HCT116 (cell line): ENCODE results near the gene S100PBP. TPM values are rescaled to one million over a fixed set of nuclear protein-coding genes. Genes with fewer than 3 reads are reported as not detected.

Experiments used
- ATAC-seq: fragments of 200-7000 bp; cut with Tn5 transposase; 2 replicates; pipeline ENCODE4 v1.9.1; 2020; ENCODE audit warnings: mild to moderate bottlenecking, moderate library complexity
- BruUV-seq: library from RNA; stranded (reverse); fragments of 400-500 nt; replicated peaks from 2 replicates; lab custom pipeline; 2021; lab: Mats Ljungman, UMichigan
- CTCF ChIA-PET: fragments of 300-600 bp; sonication (Branson Sonifier 250); formaldehyde crosslinking; loops from one replicate; lab custom pipeline; 2021; ENCODE audit warnings: antibody characterized with exemption; lab: Charles Lee
- POLR2A ChIA-PET: fragments of 300-600, 350-600 bp; sonication (Branson Sonifier 250); formaldehyde crosslinking; loops from one replicate; lab custom pipeline; 2021; ENCODE audit warnings: antibody characterized with exemption; lab: Charles Lee
- RAD21 ChIA-PET, 2 experiments: fragments of 300-600 bp; sonication (Branson Sonifier 250); formaldehyde crosslinking; loops; one replicate each; lab custom pipeline; 2023; ENCODE audit warnings: low total read pairs in 2 of 2; ENCODE audit not compliant: uncharacterized antibody in 2 of 2, unreplicated experiment in 2 of 2, low non-redundant PET in 1 of 2; lab: Charles Lee
- DNase-seq: peaks from one replicate; pipeline ENCODE4 v3.0.0-alpha.2; 2010; ENCODE audit warnings: low read depth, low spot score
- H2AFZ ChIP-seq: fragments of 200-600 bp; shearing (Covaris generic), sonication (generic); 2 replicates; pipeline ENCODE4 v1.6.1; 2017; ENCODE audit warnings: low read depth, mixed run types, mixed read lengths, antibody characterized with exemption, low read length; ENCODE audit not compliant: poor library complexity, severe bottlenecking
- H3K27ac ChIP-seq: 2 replicates; pipeline ENCODE4 v1.5.1; 2012; ENCODE audit warnings: low read depth, low read length
- H3K27me3 ChIP-seq: fragments of 200-600 bp; sonication (generic); 2 replicates; pipeline ENCODE4 v1.6.1; 2016; ENCODE audit warnings: mixed run types, low read length, mixed read lengths; ENCODE audit not compliant: insufficient read depth
- H3K36me3 ChIP-seq, 2 experiments: fragments of 200-500 bp in 1 of 2; fragments of 200-600 bp in 1 of 2; sonication (Bioruptor generic) in 1 of 2; sonication (generic) in 1 of 2; 2 replicates each; pipeline versions ENCODE4 v1.5.1 to v1.6.1; 2014 to 2016; ENCODE audit warnings: low read length in 2 of 2, inconsistent platforms in 1 of 2, mixed read lengths in 1 of 2, mixed run types in 1 of 2; ENCODE audit not compliant: insufficient read depth in 2 of 2, control insufficient read depth in 1 of 2
- H3K4me1 ChIP-seq, 2 experiments: fragments of 200-600 bp in 1 of 2; sonication (generic) in 1 of 2; 2 replicates each; pipeline versions ENCODE4 v1.5.1 to v1.6.1; 2012 to 2017; ENCODE audit warnings: low read length in 2 of 2, inconsistent platforms in 1 of 2, mild to moderate bottlenecking in 1 of 2, mixed read lengths in 1 of 2, mixed run types in 1 of 2, moderate library complexity in 1 of 2; ENCODE audit not compliant: insufficient read depth in 2 of 2, control insufficient read depth in 1 of 2
- H3K4me2 ChIP-seq: fragments of 200-600 bp; sonication (generic); 2 replicates; pipeline ENCODE4 v1.6.1; 2017; ENCODE audit warnings: mixed run types, low read length, mixed read lengths
- H3K4me3 ChIP-seq, 2 experiments: fragments of 200-600 bp in 1 of 2; sonication (generic) in 1 of 2; replicated peaks in 1 of 2; 2 replicates each; pipeline ENCODE4 v1.5.1; 2011 to 2016; ENCODE audit warnings: low read length in 2 of 2, control low read depth in 1 of 2, low read depth in 1 of 2, mild to moderate bottlenecking in 1 of 2, mixed read lengths in 1 of 2, mixed run types in 1 of 2
- H3K79me2 ChIP-seq: fragments of 200-600 bp; sonication (generic); 2 replicates; pipeline ENCODE4 v1.6.1; 2017; ENCODE audit warnings: mild to moderate bottlenecking, mixed run types, low read length, moderate library complexity, mixed read lengths; ENCODE audit not compliant: insufficient read depth
- H3K9ac ChIP-seq: fragments of 200-600 bp; sonication (generic); 2 replicates; pipeline ENCODE4 v1.6.1; 2016; ENCODE audit warnings: low read length, mixed read lengths
- H3K9me2 ChIP-seq: fragments of 200-600 bp; sonication (generic), shearing (Covaris generic); 2 replicates; pipeline ENCODE4 v1.6.1; 2017; ENCODE audit warnings: mixed run types, mild to moderate bottlenecking, moderate library complexity; ENCODE audit not compliant: insufficient read depth
- H3K9me3 ChIP-seq, 2 experiments: fragments of 200-500 bp in 1 of 2; fragments of 200-600 bp in 1 of 2; sonication (Bioruptor generic) in 1 of 2; sonication (generic) in 1 of 2; 2 replicates each; pipeline ENCODE4 v1.6.1; 2014 to 2017; ENCODE audit warnings: low read length in 2 of 2, mixed read lengths in 2 of 2, inconsistent platforms in 1 of 2, low read depth in 1 of 2, mild to moderate bottlenecking in 1 of 2, mixed run types in 1 of 2, moderate library complexity in 1 of 2; ENCODE audit not compliant: control insufficient read depth in 1 of 2, insufficient read depth in 1 of 2
- H4K20me1 ChIP-seq: fragments of 200-600 bp; sonication (generic), shearing (Covaris generic); 2 replicates; pipeline ENCODE4 v1.6.1; 2017; ENCODE audit warnings: mixed run types, mild to moderate bottlenecking, moderate library complexity; ENCODE audit not compliant: insufficient read depth
- CEBPB ChIP-seq: IDR thresholded peaks from 2 replicates; pipeline ENCODE4 v1.6.1; 2012; ENCODE audit warnings: low read depth
- EGR1 ChIP-seq: IDR thresholded peaks from 2 replicates; pipeline ENCODE4 v1.6.1; 2012; ENCODE audit warnings: low read depth
- EZH2 ChIP-seq: fragments of 200-600 bp; sonication (generic); IDR thresholded peaks from 2 replicates; pipeline ENCODE4 v1.6.1; 2017; ENCODE audit warnings: antibody characterized with exemption, mixed run types
- EZH2phosphoT487 ChIP-seq: fragments of 200-600 bp; IDR thresholded peaks from 2 replicates; pipeline ENCODE4 v1.6.1; 2018; ENCODE audit warnings: antibody characterized with exemption, borderline replicate concordance
- FOSL1 ChIP-seq: IDR thresholded peaks from 2 replicates; pipeline ENCODE4 v1.6.1; 2012; ENCODE audit warnings: low read depth
- JUND ChIP-seq: IDR thresholded peaks from 2 replicates; pipeline ENCODE4 v1.6.1; 2012
- POLR2A ChIP-seq: IDR thresholded peaks from 2 replicates; pipeline ENCODE4 v1.7.0; 2011; ENCODE audit warnings: borderline replicate concordance; ENCODE audit not compliant: insufficient read depth, insufficient read length; ENCODE audit errors: extremely low read depth
- POLR2AphosphoS5 ChIP-seq: IDR thresholded peaks from 2 replicates; pipeline ENCODE4 v1.6.1; 2011; ENCODE audit warnings: mild to moderate bottlenecking, low read depth, low read length, moderate library complexity
- SRF ChIP-seq: IDR thresholded peaks from 2 replicates; pipeline ENCODE4 v1.6.1; 2012; ENCODE audit warnings: low read depth
- YY1 ChIP-seq: IDR thresholded peaks from 2 replicates; pipeline ENCODE4 v1.6.1; 2011; ENCODE audit warnings: low read length, low read depth, moderate library complexity, mild to moderate bottlenecking; ENCODE audit not compliant: insufficient replicate concordance; ENCODE audit errors: extremely low read depth
- ZFX ChIP-seq: fragments of 450-650 bp; IDR thresholded peaks from 2 replicates; pipeline ENCODE4 v1.6.1; 2017
- intact Hi-C: fragments of 100-400 bp; cut with micrococcal nuclease; formaldehyde crosslinking; loops from 2 replicates; pipeline ENCODE4 v1.10.0; 2022
- total RNA-seq: library from RNA; stranded (reverse); gene quantifications from one replicate; pipeline ENCODE4 v1.2.1, GENCODE V29; 2021; ENCODE audit not compliant: unreplicated experiment
- TF ChIP-seq, protein P1 (sequence below): IDR thresholded peaks from 2 replicates; pipeline ENCODE4 v1.6.1; 2012
- TF ChIP-seq, protein P2 (sequence below): IDR thresholded peaks from 2 replicates; pipeline ENCODE4 v1.6.1; 2011; ENCODE audit warnings: mild to moderate bottlenecking, low read length, moderate library complexity; ENCODE audit not compliant: insufficient replicate concordance; ENCODE audit errors: extremely low read depth
- TF ChIP-seq, protein P3 (sequence below), 3 experiments: fragments of 200-600 bp in 1 of 3; sonication (generic) in 1 of 3; IDR thresholded peaks in 2 of 3; conservative IDR thresholded peaks in 1 of 3; 2 replicates each; pipeline ENCODE4 v1.5.1; 2012 to 2017; ENCODE audit warnings: low read depth in 2 of 3, low read length in 2 of 3, antibody characterized with exemption in 1 of 3, borderline replicate concordance in 1 of 3, control low read depth in 1 of 3, mild to moderate bottlenecking in 1 of 3, mixed read lengths in 1 of 3, mixed run types in 1 of 3, moderate library complexity in 1 of 3; ENCODE audit not compliant: insufficient read depth in 1 of 3

The S100PBP gene
- total RNA-seq, 1 experiment from 2014 or later: 38.2 TPM

DNA sequence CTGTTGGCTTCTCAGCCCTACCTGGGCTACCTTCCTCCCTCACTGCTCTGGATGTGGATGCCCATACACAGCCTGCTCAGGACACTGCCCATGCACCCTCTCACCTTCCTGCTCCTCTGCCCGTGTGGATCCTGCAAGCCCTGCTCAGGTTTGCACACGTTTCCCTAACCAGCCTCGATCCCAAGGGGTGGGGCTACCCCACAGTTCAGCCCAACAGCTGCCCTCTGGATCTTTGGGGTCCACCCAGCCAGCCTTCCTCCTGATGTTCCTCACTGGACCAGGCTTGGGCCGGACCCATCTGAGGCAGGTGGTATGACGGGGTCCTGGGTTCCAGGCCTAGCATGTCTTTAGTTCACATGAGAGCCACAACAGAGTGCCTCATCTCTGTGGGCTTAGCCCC lies 79.0 kb downstream of the S100PBP start:
- no peak overlapping the region for H3K27ac ChIP-seq
- RAD21 ChIA-PET: no interaction called here
- H3K4me1 ChIP-seq: peaks cover 11 to 25% of the 10 kb centered on the region in 2 experiments; a peak in 3 of 4 replicates
- peaks cover 0 to 8% of the 10 kb centered on the region in 2 experiments; a peak in 2 of 4 replicates for H3K36me3 ChIP-seq
- TF ChIP-seq ZFX: no peak
- H3K27me3 ChIP-seq: no peaks in the 10 kb centered on the region
- no peak overlapping the region for H3K4me2 ChIP-seq
- ATAC-seq: no peak
- H3K9ac ChIP-seq: no peak overlapping the region
- DNase-seq: no peak
- POLR2A ChIA-PET: no interaction called here
- H3K9me2 ChIP-seq: no peaks in the 10 kb centered on the region
- no peaks in the 10 kb centered on the region for H4K20me1 ChIP-seq
- CTCF ChIA-PET: interaction anchor here (1.0 kb wide), 1 partner anchor 10 kb away, joined by 3 read pairs; the partner anchor contains the start of gene HPCA
- no peak overlapping the region for H3K4me3 ChIP-seq
- H3K79me2 ChIP-seq: peaks cover 6% of the 10 kb centered on the region; the same call in 1 of the 2 replicates
- intact Hi-C loops: no loop called here
- no peak overlapping the region for H2AFZ ChIP-seq
- no peaks in the 10 kb centered on the region for H3K9me3 ChIP-seq
- BruUV-seq: no TSS peak

DNA sequence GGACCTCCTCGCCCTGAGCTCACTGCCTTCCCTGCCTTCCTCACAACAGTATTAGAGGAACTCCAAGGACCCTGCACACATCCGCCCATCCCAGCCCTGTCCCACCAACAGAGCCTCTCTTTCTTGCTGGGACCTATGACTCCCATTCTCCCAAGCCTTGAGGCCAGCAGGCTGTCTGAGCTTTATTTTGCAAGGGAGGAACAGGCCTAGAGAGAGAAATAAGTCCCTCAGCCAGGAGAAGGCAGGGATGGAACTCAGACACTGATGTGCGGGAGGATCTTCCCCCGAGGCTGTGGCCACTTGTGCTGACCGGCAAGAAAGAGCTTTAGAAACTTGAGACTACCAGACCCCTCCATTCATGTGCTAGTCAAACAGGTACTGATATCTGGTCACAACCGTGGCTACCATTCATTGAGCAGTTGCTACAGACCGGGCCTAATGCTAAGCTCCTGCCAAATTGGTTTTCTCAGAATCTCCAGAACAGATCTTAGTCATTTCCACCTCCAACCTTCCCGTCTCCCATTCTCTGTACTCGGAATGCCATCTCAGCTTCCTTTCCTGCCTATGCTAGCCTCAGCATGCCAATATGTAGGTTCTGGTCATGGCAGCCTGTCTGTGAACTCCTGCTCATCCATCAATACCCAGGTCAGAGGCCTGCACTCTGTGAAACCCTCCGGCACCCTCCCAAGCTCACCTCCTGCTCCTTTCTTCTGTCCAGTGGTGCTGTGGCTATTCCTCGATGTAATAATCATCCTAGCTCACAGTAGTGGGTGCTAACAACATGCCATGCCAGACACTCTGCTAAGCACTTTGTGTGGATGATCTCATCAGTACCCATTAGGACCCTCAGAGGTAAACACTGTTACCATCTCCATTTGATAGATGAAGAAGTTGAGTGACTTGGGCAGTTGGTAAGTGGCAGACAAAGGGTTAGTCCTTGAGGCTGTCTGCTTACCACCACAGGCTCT lies 79.9 kb downstream of the S100PBP start:
- Histone ChIP-seq H3K27me3 (no peaks in the 10 kb centered on the region), H2AFZ (no peak overlapping the region), H3K9me3 (no peaks in the 10 kb centered on the region), H3K27ac (no peak overlapping the region), H3K4me3 (no peak overlapping the region), H4K20me1 (no peaks in the 10 kb centered on the region), H3K4me2 (no peak overlapping the region), H3K4me1 (peaks cover 16 to 34% of the 10 kb centered on the region in 2 experiments; a peak in 3 of 4 replicates), H3K36me3 (peaks cover 0 to 8% of the 10 kb centered on the region in 2 experiments; a peak in 2 of 4 replicates), H3K9ac (no peak overlapping the region), H3K9me2 (no peaks in the 10 kb centered on the region), H3K79me2 (peaks cover 6% of the 10 kb centered on the region; the same call in 1 of the 2 replicates)
- ChIA-PET POLR2A (no interaction called here), RAD21 (no interaction called here), CTCF (interaction anchor here (1.0 kb wide), 1 partner anchor 11 kb away, joined by 3 read pairs; the partner anchor contains the start of gene HPCA)
- TSS peak; percentile 27 for BruUV-seq
- no peak for DNase-seq
- intact Hi-C loops: no loop called here
- ATAC-seq: no peak
- TF ChIP-seq JUND: no peak
- TF ChIP-seq, protein P1, sequence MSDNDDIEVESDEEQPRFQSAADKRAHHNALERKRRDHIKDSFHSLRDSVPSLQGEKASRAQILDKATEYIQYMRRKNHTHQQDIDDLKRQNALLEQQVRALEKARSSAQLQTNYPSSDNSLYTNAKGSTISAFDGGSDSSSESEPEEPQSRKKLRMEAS: no peak
- no peak for TF ChIP-seq CEBPB
- no peak for TF ChIP-seq SRF
- TF ChIP-seq YY1: no peak
- TF ChIP-seq EZH2phosphoT487: no peak
- TF ChIP-seq, protein P2, sequence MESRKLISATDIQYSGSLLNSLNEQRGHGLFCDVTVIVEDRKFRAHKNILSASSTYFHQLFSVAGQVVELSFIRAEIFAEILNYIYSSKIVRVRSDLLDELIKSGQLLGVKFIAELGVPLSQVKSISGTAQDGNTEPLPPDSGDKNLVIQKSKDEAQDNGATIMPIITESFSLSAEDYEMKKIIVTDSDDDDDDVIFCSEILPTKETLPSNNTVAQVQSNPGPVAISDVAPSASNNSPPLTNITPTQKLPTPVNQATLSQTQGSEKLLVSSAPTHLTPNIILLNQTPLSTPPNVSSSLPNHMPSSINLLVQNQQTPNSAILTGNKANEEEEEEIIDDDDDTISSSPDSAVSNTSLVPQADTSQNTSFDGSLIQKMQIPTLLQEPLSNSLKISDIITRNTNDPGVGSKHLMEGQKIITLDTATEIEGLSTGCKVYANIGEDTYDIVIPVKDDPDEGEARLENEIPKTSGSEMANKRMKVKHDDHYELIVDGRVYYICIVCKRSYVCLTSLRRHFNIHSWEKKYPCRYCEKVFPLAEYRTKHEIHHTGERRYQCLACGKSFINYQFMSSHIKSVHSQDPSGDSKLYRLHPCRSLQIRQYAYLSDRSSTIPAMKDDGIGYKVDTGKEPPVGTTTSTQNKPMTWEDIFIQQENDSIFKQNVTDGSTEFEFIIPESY: no peak
- no peak for TF ChIP-seq FOSL1
- no peak for TF ChIP-seq EGR1
- TF ChIP-seq POLR2AphosphoS5: no peak
- no peak for TF ChIP-seq POLR2A
- TF ChIP-seq EZH2: no peak
- TF ChIP-seq, protein P3, sequence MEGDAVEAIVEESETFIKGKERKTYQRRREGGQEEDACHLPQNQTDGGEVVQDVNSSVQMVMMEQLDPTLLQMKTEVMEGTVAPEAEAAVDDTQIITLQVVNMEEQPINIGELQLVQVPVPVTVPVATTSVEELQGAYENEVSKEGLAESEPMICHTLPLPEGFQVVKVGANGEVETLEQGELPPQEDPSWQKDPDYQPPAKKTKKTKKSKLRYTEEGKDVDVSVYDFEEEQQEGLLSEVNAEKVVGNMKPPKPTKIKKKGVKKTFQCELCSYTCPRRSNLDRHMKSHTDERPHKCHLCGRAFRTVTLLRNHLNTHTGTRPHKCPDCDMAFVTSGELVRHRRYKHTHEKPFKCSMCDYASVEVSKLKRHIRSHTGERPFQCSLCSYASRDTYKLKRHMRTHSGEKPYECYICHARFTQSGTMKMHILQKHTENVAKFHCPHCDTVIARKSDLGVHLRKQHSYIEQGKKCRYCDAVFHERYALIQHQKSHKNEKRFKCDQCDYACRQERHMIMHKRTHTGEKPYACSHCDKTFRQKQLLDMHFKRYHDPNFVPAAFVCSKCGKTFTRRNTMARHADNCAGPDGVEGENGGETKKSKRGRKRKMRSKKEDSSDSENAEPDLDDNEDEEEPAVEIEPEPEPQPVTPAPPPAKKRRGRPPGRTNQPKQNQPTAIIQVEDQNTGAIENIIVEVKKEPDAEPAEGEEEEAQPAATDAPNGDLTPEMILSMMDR (IDR thresholded peaks at IDR 0.05 in 2 of 3, conservative IDR thresholded peaks at IDR 0.05 in 1 of 3; ENCODE audit: borderline replicate concordance in 1 of 3, insufficient read depth in 1 of 3, low read depth in 2 of 3, low read length in 2 of 3): no peak
